Measurements from ENCODE around the gene TSPAN14. TPM values are rescaled to one million over a fixed set of nuclear protein-coding genes. Genes with fewer than 3 reads are reported as not detected.
"Not testable (repeated sequence)": the region's sequence is repeated elsewhere in the genome, so short reads cannot be mapped to it uniquely, and the experiment has no call there.

Gene TSPAN14
- polyA plus RNA-seq, 1 donor from 2014 or later: 45.0 TPM

DNA sequence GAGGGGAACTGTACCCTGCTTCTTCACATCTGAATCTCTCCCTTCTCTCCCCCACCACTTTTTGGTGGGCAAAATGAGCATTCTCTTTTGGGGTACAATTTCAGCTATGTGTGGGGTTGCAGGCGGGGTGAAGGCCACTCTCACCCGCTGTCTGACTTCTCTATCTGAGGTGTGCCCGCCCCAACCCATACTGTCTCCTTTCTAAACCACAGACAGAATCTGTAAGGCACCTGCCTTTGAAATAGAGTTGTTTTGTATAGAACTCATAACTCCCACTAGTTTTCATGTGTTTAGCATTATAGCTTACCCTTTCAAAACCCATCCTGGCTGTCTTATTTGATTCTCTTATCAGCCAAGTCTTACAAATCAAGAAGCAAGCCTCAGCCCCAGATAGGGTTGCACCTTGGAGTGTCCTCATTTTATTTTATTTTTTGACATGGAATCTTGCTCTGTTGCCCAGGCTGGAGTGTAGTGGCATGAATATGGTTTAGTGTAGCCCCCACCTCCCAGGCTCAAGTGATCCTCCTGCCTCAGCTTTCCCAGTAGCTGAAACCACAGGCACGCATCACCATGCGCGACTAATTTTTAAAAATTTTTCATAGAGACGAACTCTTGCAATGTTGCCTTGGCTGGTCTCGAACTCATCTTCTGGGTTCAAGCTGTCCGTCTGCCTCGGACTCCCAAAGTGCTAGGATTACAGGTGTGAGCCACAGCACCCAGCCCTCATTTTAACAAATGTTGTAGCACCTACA is 11.9 kb downstream of the TSPAN14 start:
- peak overlapping the region; percentile 12 to 96 (median 71) for H3K27ac Mint-ChIP-seq

DNA sequence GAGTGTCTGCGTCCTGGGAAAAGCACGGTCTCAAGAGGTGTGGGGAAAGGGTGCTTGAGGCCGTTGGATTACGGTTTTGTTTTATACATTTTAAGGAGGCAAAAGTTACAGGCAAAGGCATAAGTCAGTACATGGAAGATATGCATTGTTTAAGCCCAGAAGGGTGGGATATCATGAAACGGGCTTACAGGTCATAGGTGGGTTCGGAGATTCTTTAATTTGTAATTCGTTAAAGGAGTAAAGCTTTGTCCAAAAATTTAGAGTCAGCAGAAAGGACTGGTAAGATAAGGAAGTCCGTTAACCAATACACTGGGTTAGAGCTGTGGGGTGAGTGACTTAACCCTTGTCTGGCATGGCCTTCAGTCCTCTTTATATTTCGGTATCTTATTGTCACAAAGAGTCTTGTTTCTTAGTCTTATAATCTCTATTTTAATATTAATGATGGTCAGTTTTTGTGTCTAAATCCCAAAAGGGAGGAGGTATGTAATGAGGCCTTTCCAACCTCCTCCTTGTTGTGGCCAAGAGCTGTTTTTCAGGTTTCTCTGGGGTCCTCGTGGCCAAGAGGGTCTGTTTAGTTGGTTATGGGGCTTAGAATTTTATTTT is 12.7 kb downstream of the TSPAN14 start:
- Mint-ChIP-seq H3K36me3 (no peaks in the 10 kb centered on the region), H3K4me3 (peak overlapping the region in 1 of 4 donors; percentile 17), H3K9me3 (no peaks in the 10 kb centered on the region), H3K4me1 (peaks cover 34 to 57% (median 57%) of the 10 kb centered on the region in 3 donors), H3K27me3 (peaks cover 2% of the 10 kb centered on the region), H3K27ac (peak overlapping the region in 1 of 3 donors; percentile 83)

More for the DNA sequence above, 11.9 kb downstream of the TSPAN14 start:
- Mint-ChIP-seq H3K4me1 (peaks cover 40 to 56% (median 55%) of the 10 kb centered on the region in 3 donors), H3K4me3 (peak overlapping the region; percentile 16 to 85 (median 72)), H3K36me3 (no peaks in the 10 kb centered on the region), H3K27me3 (no peaks in the 10 kb centered on the region), H3K9me3 (no peaks in the 10 kb centered on the region)

DNA sequence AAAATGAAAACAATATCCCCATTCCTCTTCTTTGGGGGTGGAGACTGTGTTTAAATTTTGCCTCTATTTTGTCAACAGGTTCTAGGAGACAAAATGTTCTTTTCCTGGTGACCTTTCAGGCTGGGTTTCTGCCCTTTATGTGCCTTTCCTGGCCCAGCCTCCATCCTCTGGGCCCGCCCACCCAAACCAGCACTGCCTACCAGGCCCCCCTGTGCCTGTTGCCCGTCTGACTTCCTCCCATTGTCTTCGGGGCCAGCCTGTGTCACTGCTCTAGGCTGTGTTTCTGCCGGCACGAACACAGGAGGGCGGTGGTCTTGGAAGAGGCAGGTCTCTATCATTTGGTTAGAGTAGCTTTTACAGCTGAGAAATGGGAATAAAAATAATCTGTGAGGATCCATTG is 13.9 kb downstream of the TSPAN14 start:
- peak overlapping the region in 1 of 3 donors; percentile 8 for H3K27ac Mint-ChIP-seq
- peaks cover 34 to 58% (median 56%) of the 10 kb centered on the region in 3 donors for H3K4me1 Mint-ChIP-seq
- peaks cover 2% of the 10 kb centered on the region for H3K27me3 Mint-ChIP-seq
- peak overlapping the region in 2 of 4 donors; percentile 17 to 44 for H3K4me3 Mint-ChIP-seq
- H3K9me3 Mint-ChIP-seq: no peaks in the 10 kb centered on the region
- H3K36me3 Mint-ChIP-seq: no peaks in the 10 kb centered on the region

DNA sequence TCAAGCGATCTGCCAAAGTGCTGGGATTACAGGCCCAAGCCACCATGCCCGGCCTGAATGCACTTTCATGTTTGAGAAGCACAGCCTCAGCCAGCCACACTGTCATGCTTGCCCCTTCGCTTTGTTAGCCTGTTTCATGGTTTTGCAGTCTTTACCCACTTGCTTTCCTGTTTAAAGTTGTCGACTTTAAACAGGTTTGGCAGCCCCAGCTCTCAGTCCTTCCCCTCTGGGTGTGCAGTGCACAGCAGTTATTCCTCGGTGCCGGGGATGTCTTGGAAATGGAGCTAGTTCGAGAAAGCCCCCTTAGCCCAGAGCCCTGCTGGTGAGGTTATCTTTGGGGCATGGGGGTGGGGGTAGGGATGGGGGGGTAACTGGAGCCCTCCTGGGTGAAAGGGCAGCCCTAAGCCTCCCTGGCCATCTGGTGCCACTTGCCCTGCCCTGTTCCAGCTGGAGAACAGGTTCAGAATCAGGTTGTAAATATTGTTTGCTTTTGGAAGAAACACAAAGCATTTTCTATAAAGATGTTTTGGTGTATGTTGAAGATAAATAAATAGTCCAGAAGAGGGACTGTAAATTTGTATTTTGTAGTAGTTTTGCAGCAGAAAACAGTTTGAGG is 14.8 kb downstream of the TSPAN14 start:
- H3K27ac Mint-ChIP-seq: peak overlapping the region in 2 of 3 donors; percentile 63 to 76
- H3K27me3 Mint-ChIP-seq: peaks cover 2% of the 10 kb centered on the region
- H3K4me3 Mint-ChIP-seq: peak overlapping the region in 2 of 4 donors; percentile 25 to 56
- H3K4me1 Mint-ChIP-seq: peaks cover 25 to 54% (median 53%) of the 10 kb centered on the region in 3 donors
- H3K36me3 Mint-ChIP-seq: no peaks in the 10 kb centered on the region
- no peaks in the 10 kb centered on the region for H3K9me3 Mint-ChIP-seq

DNA sequence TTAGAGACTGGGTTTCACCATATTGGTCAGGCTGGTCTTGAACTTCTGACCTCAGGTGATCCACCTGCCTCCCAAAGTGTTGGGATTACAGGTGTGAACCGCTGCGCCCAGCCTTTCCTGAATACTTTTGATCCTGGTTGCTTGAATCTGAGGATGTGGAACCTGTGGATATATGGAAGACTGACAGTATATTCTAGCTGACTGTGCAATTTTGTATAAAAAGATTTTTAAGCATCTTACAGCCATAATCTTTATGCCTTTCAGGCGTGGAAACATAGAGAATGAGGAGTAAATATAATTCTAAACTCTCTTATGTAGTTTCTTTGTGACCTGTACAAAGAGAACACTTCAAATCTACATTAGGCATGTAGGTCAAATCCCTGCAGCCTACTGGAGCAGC is 16.2 kb downstream of the TSPAN14 start:
- Mint-ChIP-seq H3K36me3 (no peaks in the 10 kb centered on the region), H3K27me3 (peaks cover 2% of the 10 kb centered on the region), H3K4me1 (peaks cover 19 to 48% (median 44%) of the 10 kb centered on the region in 3 donors), H3K27ac (peak overlapping the region; percentile 36 to 98 (median 95)), H3K9me3 (no peaks in the 10 kb centered on the region), H3K4me3 (no peak overlapping the region)

DNA sequence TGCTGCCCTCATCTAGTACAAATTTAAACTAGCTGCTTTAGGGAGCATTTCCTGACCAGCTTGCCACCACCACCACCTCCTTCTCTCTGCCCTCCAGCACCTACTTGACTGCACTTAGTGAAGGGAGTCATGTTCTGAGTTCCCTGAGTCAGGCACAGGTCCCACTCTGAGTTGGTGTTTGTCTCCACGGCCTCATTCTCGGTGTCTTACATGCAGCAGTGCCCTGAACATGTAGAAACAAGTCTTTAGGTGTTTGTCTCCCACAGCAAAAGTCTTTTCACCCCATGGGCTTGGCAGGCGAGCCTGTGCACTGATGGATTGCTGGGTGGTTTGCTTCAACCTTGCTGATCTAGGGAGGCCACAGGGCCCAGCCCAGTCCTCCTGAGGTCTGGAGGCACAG is 16.9 kb downstream of the TSPAN14 start:
- peak overlapping the region; percentile 57 to 98 (median 95) for H3K27ac Mint-ChIP-seq
- H3K27me3 Mint-ChIP-seq: peaks cover 2% of the 10 kb centered on the region
- no peaks in the 10 kb centered on the region for H3K9me3 Mint-ChIP-seq
- peaks cover 14 to 41% (median 36%) of the 10 kb centered on the region in 3 donors for H3K4me1 Mint-ChIP-seq
- peak overlapping the region in 1 of 4 donors; percentile 29 for H3K4me3 Mint-ChIP-seq
- H3K36me3 Mint-ChIP-seq: no peaks in the 10 kb centered on the region

DNA sequence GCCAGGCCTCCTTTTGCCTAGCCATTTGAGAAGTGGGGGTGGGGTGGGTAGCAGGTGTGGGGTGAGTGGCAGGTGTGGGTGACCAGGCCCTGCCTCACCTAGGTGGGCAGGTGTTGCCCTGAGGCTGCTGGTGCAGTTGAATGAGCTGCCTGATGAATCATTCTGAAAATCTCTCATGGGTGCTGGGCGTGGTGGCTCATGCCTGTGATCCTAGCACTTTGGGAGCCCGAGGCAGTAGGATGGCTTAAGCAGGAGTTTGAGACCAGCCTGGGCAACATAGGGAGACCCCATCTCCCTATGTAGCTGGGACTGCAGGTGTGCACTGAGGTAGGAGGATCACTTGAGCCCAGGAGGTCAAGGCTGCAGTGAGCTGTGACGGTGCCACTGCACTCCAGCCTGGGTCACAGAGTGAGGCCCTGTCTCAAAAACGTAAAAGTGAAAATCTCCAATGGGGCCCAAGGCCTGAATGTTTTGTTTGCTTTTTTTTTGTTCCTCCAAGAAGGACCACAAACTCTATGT is 17.7 kb downstream of the TSPAN14 start:
- peaks cover 2% of the 10 kb centered on the region for H3K27me3 Mint-ChIP-seq
- H3K9me3 Mint-ChIP-seq: no peaks in the 10 kb centered on the region
- H3K4me1 Mint-ChIP-seq: peaks cover 13 to 39% (median 31%) of the 10 kb centered on the region in 3 donors
- peak overlapping the region; percentile 10 to 81 (median 56) for H3K4me3 Mint-ChIP-seq
- H3K27ac Mint-ChIP-seq: peak overlapping the region; percentile 57 to 98 (median 95)
- no peaks in the 10 kb centered on the region for H3K36me3 Mint-ChIP-seq

DNA sequence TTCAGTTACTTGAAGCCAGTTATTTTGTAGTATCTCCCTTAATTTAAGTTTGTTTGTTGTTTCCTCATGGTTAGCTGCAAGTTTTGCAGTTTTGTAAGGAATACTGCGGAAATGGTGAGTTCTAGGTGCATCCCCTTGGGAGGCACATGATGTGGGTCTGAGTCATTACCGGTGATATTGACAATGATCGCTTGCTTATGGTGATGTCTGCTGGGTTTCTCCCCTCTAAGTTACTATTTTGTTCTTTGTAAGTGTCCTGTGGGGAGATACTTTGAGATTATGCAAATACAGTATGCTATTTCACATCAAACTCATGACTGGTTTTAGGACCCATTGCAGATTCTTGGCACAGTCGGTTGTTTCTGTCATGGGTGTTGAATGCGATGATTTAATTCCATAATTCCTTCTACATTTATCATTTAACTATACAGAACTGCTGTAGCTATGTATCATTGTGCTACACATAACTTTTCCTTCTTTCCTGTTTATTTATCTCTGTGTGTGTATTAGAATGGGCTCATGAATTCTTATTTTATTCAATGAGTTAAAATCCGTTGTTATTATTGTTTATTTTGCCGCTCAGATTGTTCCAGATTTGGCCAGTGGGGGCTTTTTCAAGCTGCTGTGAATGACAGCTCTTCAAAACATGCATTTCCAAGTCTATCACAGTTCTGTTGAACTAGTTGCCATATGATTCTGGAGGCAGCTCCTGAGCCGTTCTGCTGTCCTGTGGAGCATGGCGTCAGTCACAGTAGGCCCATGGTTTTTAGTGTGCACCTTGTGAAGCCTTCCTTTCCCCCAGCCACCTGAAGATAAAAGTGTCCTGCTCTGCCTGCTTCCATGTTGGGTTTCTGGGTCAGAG is 18.4 kb downstream of the TSPAN14 start:
- Mint-ChIP-seq H3K27me3 (peaks cover 2% of the 10 kb centered on the region), H3K4me1 (peaks cover 20 to 37% (median 31%) of the 10 kb centered on the region in 3 donors), H3K9me3 (no peaks in the 10 kb centered on the region), H3K4me3 (peak overlapping the region; percentile 10 to 81 (median 56)), H3K36me3 (peaks cover 5% of the 10 kb centered on the region), H3K27ac (peak overlapping the region; percentile 57 to 98 (median 95))

DNA sequence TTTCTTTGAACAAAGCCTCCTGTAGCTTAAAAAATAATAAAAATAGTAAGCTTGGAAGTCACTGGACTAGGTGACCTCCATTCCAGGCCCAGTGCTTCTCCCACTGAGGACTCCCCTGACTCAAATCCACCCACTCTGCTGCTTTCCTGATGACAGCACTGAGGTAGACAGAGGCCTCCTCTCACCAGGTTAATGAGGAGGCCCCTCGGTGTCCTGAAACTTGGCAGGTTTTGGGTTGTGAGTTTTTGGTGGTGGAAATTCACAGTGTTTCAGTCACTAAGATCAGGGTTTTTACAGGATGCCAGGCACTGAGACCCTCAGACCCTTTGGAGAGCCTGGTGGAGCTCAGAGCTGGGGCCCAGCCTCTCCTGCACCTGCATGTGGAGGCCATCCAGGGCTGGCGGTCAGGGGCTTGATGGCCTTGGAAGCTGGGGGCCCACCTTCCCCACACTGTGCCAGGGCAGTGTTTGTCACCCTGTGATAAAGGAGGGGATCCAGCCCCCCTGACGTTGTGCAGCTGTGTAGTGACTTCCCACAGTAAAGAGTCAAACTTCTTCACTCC is 19.1 kb downstream of the TSPAN14 start:
- peak overlapping the region; percentile 57 to 98 (median 95) for H3K27ac Mint-ChIP-seq
- H3K27me3 Mint-ChIP-seq: peaks cover 2% of the 10 kb centered on the region
- peaks cover 10% of the 10 kb centered on the region for H3K36me3 Mint-ChIP-seq
- peaks cover 26 to 35% (median 31%) of the 10 kb centered on the region in 3 donors for H3K4me1 Mint-ChIP-seq
- peak overlapping the region in 3 of 4 donors; percentile 10 to 81 (median 33) for H3K4me3 Mint-ChIP-seq
- peaks cover 1 to 5% (median 4%) of the 10 kb centered on the region in 3 donors for H3K9me3 Mint-ChIP-seq

DNA sequence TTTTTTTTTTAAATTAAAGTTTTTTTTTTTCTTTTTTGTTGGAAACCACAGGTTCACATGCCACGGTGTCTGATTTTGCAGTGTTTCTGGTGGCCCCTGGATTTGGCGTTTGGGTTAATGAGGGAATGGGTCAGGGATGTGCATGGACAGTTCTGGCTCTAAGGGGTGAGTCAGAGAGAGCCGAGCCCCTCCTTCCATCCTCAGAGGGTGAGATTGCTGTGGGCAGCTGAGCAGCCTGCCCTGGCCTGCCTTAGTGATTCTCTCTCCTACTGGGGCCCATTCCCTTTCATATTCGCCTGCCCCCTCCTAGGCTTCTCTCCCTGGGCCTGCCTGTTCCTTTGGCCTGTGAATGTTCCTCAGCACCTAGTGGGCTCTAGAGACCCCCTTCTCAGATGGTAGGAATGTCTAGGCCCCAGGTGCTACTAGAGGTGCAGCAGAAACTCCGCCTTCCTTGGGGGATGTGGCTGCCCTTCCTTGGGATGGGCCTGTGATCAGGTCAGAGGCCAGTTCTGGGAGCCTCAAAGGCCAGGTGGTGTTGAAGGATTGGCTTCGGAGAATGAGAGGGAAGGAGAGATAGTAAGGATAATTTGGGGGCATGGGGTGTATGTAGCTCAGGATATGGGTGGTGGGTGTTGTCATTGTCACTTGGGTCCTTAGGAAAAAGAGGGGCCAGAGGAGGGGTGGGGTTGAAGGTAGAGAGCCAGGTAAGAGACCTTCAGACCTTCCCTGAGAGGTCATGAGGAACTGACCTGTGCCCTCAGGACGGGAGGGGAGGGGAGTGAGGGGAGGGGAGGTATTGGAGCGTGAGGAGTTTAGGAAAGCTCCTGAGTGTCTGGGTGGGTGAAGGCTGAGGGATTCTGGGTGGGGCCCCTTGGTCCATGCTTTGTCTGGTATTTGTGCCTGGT is 19.8 kb downstream of the TSPAN14 start:
- peaks cover 2% of the 10 kb centered on the region for H3K27me3 Mint-ChIP-seq
- H3K4me1 Mint-ChIP-seq: peaks cover 26 to 35% (median 33%) of the 10 kb centered on the region in 3 donors
- peak overlapping the region in 2 of 3 donors; percentile 58 to 95 for H3K27ac Mint-ChIP-seq
- peak overlapping the region in 2 of 4 donors; percentile 28 to 83 for H3K4me3 Mint-ChIP-seq
- peaks cover 10% of the 10 kb centered on the region for H3K36me3 Mint-ChIP-seq
- H3K9me3 Mint-ChIP-seq: peaks cover 1 to 7% (median 7%) of the 10 kb centered on the region in 3 donors

DNA sequence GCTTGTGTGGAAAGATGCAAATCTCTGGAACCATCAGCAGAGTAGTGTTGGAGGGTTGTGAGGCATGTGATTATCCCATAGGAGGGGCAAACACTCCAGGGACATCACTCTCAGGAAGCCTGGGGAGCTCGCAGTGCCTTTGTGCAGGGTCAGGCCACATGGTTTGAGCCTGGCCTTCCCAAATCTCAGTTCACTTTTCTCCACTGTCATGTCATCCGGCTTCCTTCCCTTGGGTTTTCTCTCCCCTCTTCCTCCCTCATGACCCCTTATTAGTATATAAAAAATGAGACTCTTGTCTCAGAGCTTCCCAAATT is 20.4 kb downstream of the TSPAN14 start:
- Mint-ChIP-seq H3K9me3 (peaks cover 1 to 7% (median 7%) of the 10 kb centered on the region in 3 donors), H3K4me1 (peaks cover 26 to 33% (median 33%) of the 10 kb centered on the region in 3 donors), H3K36me3 (peaks cover 10% of the 10 kb centered on the region), H3K27me3 (peaks cover 2% of the 10 kb centered on the region), H3K27ac (peak overlapping the region in 1 of 3 donors; percentile 95), H3K4me3 (no peak overlapping the region)

DNA sequence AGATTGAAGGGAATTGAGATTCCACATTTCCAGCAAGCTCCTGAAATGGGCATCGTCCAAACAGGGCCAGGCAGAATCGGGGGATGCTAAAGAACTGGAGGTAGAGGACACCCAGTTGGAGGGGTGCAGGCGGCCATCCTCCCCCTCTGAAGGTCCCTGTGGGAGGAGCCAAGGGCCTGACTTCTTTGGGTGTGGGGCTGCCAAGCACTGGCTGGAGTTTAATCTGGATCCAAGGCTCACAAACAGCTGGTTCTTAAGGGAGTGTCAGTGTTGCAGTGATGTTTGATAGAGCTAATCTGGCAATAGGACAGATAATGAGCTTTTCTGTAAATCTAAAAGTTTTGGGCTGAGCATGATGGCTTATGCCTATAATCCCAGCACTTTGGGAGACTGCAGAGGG is 20.8 kb downstream of the TSPAN14 start:
- Mint-ChIP-seq H3K9me3 (peaks cover 1 to 7% (median 7%) of the 10 kb centered on the region in 3 donors), H3K27ac (peak overlapping the region in 1 of 3 donors; percentile 95), H3K36me3 (peaks cover 10% of the 10 kb centered on the region), H3K4me3 (peak overlapping the region in 1 of 4 donors; percentile 27), H3K4me1 (peaks cover 26 to 33% (median 32%) of the 10 kb centered on the region in 3 donors), H3K27me3 (peaks cover 2% of the 10 kb centered on the region)

DNA sequence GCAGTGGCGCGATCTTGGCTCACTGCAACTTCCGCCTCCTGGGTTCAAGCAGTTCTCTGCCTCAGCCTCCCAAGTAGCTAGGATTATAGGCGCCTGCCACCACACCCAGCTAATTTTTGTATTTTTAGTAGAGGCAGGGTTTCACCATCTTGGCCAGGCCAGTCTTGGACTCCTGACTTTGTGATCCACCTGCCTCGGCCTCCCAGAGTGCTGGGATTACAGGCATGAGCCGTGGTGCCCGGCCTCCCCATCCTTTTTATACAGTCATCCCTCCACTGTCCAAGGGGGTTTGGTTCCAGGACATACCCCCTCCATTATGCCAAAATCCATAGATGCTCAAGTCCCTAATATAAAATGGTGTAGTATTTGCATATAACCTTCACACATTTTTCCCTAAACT is 21.5 kb downstream of the TSPAN14 start:
- H3K4me3 Mint-ChIP-seq: peak overlapping the region in 1 of 4 donors; percentile 41
- peak overlapping the region in 1 of 3 donors; percentile 53 for H3K27ac Mint-ChIP-seq
- H3K4me1 Mint-ChIP-seq: peaks cover 26 to 33% (median 32%) of the 10 kb centered on the region in 3 donors
- peaks cover 15% of the 10 kb centered on the region for H3K36me3 Mint-ChIP-seq
- H3K27me3 Mint-ChIP-seq, H3K9me3 Mint-ChIP-seq: not testable (repeated sequence)

Measured in IgD-negative memory B cell (primary cell).